CD4-positive, alpha-beta T cell treated with Interferon gamma for 1 hour (primary cell): ENCODE results near the gene HIVEP2.

Experiments used
- DNase-seq: peaks from one replicate; pipeline ENCODE4 v3.0.0-alpha.2; 2020

The HIVEP2 gene

DNA sequence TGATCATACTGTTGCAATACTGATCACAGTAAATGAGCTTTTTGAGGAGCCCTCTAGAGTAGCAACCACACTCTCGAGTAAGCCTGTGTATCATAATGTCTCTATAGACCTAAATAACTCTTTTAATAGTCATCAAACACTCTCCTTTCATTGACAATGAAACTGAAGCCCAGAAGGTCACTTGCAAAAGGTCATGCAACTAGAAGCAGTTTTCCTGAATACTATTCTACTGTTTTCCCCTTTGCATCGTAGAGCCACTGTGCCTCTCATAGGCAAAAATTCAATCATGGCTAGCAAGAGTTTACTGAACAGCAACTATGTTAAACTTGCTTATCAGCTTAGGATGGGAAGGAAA is 105.3 kb downstream of the HIVEP2 start:
- no peak for DNase-seq

DNA sequence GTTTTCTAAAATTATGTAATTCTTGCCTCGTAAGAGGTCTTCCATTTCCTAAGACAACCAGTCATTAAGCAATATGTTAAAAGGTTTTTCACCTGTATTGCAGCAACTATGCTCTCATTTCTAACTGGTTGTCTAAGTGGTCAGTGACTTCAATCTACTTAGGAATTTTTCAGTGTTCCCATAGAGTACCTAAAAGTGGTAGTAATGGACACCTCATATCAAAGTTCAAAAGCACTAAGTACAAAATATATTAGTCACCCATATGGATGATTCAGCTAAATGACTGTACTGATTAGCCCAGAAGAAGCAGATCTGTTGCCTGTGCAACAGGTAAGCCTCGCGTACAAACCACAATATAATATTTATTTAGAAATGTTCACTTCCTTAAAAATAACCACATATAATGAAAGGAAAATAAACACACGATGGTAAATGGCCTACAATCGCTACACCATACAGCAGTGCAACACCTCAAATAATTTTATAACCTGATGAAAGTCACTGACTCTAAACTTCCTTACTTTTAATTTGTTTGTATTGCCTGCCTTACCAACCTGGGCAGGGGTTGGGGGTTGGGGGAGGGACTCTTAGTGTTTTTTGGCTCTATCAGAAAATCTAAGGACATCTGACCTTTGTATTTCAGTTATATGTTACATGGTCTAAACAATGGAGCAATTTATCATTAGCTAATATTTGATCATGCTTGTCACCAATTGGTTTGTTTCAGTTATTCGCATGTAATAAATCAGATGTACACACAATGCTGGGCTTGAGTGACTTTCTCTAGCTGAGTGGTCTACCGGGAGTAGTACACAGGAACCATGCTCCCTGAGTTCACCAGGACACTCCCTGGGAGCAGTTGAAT is 105.9 kb downstream of the HIVEP2 start:
- no peak for DNase-seq

DNA sequence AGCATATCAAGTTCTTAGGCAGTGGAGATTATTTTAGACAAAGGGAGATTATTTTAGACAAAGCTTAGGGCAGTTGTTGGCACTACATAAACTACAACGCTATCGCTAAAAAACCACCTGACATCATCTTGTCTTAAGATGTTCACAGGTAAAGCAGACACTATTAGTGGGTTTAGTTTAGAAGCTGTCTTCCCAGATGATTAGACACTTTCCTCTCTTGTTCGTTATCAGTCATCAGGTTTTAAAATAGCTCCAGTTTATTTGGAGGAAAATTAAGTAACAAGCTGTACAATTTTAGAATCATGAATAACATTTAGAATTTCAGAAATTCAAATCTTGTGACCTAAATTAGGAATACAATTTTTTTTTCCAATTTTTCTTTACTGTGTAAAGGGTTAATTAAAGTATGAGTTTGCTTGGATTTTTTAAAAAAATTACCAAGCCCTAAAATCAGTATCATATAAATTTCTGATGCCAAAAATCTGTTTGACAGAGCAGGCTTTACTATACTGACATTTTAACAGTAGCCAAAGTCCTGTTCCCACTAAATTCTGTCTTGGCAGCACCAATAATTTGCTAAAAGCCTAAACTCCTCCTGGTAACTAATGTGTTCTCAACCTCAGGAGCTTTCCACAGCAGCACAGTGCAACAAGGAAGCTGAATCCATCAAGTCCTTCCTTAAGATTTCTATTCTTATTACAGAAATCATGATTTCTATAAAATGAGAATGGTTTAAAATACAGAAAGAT is 109.0 kb downstream of the HIVEP2 start:
- DNase-seq: no peak

DNA sequence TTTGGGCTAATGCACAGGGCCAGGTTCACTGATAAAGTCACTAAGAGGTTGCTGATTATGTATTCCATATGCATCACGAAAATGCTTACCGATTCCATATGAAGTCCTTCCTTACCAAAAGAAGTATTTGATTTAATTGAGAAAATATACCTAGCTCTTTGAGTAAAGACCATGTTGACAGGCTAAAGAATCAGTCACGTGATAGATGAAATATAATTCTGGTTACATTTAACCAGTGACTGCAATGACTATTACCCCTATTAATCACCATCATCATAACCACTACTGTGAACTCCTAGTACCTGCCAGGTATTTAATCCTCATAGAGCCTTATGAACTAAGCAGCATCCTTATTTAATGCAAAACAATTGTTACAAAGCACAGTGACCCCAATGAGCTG is 110.1 kb downstream of the HIVEP2 start:
- DNase-seq: no peak

DNA sequence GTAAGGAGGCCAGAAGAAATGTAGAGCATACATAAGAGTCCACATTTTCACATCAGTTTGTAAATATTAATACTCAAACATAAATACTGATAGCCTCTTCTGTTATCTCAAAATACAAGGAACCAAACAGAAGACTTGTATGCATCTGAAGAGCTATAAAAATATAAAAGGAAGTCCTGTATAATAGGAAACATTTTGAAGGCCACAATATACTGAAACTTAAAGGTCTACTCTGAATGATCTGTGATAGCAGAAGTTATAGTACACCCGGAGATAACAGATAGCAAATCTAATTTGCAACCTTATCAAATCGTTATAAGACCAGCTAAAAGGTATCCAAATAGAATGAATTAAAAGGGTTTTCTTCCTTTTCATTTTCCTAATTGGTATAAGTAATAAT is 111.2 kb downstream of the HIVEP2 start:
- DNase-seq: no peak

DNA sequence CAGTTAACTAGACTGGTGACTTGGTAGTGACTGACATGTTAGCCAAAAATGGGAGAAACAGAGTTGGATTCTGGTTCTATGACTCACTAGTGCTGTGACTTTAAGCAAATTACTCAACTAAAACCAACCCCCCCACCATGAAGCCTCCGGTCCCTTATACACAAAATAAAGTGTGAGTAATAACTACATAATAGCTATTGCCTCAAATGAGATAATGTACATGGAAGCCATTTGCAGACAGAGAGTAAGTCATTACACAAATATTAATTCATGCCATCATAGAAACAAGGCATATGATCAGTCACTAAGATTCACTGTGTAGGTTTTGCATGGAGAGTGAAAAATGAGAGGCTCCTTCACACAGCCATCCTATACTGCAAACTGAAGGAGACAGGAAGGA is 111.9 kb downstream of the HIVEP2 start:
- no peak for DNase-seq

DNA sequence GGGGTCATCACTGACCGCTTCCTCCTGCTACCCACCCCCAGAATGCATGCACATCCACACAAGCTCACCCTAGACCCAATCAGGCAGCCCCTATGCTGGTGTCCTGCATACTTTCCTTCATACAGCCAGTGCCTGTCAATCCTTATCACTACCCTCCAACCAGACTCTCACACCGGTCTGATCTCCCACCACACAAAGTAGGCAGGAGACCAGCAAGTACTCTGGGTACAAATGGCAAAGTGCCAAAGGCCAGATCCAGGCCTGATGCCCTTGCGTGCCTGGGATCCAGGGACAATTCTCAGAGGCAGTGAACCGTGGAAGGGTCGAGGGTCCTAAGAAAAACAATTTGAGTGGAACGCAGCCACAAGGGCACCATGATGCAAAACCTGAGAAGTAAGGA is 114.2 kb downstream of the HIVEP2 start:
- DNase-seq: no peak

DNA sequence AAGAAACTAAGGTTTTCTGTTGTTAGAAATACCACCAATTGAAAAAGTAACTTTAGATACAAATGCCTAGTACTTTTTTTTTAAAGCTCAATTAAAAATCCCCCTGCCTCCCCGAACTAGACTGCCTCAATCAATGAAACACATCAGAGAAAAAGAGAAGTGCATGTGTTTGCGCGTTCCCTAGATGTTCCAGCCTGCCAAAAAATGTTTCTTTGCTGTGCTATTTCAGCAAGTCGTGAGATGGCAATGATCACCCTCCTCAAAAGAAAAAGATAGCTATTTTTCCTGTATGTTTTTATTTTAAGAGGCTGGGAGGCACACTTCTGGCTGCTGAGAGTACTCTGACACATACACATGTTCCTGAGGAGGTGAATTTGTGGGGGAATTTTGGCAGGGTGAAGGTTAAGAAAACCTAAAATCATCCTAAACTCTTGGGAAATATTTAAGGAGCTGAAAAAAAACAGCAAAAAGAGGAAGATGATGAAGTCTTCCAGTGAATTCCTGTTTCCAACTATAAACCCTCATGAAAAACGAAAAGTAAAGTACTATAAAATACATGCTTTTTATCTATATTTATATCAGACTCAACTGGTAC is 114.8 kb downstream of the HIVEP2 start:
- DNase-seq: no peak

DNA sequence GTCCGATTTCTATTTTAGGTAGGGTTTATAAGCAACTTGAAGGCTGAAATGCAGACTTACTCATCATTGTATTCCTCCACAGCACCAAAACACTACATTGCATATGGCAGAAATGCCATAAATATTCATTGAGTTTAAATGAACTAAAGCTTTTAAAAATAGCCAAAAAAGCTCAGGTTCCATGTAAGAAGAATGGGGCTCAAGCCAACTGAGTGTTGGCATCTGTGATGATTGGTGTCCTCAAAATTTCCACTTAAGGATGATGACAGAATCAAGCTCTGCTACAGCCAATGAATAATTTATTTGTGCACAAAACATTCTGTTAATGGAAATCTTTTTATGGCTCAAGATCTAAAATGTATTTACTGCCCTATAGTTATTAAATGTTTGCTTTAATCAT is 115.4 kb downstream of the HIVEP2 start:
- DNase-seq: no peak

DNA sequence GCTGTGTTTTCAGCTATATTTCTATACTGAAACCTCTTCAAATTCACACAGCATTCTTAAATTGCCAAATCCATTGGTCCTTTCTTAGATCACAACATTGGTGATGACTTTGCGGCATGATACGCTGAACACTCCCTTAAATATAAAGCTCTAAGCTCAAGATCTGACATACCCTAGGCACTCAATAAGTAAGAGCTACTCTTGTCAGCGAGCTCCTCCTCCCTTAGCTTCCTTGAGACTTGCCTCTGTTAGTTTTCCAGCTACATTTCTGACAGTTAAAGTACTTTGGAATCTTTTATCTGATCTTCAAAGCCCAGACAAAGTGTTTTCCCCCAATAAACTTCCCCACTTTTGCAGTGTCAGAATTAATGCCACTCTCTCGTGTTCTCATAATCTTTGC is 117.0 kb downstream of the HIVEP2 start:
- DNase-seq: no peak

DNA sequence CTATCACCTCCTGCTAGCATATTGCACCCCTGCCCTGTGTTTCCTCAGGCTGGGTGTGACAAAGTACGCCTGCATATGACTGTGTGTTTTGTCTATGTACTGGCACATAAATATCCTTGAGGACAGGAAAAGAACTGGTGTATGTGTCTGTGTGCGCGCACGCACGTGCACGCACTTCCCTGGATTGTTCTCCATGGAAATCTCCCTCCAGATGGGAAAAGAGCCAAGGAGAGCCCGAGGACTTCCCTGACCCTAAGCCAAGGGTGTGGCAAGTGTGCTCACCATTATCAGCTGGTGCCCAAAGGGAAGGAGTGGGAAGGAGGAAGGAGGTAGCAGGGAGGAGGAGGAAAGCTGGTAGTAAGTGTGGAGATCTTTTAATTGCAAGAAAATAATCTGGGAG is 117.6 kb downstream of the HIVEP2 start:
- DNase-seq: no peak

DNA sequence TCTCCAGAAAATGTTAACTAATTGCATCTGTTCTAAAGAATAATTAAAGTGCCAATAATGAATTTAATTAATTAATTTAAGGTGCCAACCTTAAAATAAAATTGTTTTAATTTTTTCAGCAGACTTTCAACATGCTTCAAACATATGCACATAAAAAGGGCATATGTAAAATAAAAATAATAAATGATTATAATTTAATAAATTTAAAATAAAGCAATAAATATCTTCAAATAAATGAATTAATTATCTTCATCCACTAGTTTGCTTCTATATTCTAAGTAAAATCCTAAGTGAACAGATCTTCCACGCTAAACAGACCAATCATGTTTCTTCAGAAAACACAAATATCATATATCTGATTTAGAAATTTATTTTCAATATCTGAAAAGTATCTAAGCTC is 119.2 kb downstream of the HIVEP2 start:
- DNase-seq: no peak

DNA sequence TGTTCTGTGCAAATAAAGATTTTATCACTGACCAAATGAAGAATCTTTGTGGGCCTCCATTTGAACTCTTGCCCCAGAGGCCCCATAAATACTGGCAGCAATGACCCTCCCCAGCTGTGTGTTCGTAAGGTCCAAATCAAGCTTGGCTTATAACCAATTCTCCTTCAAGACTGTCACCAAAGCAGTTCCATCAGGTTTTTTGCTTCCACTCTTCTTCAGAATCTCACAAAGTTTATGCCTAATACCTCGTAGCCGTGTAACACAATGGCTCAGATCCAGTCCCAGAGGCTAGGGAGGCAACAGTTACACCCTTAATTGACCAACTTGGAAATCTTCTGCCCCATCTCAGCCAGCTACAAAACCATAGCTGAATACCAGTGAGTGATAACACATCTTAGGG is 120.5 kb downstream of the HIVEP2 start:
- DNase-seq: no peak

DNA sequence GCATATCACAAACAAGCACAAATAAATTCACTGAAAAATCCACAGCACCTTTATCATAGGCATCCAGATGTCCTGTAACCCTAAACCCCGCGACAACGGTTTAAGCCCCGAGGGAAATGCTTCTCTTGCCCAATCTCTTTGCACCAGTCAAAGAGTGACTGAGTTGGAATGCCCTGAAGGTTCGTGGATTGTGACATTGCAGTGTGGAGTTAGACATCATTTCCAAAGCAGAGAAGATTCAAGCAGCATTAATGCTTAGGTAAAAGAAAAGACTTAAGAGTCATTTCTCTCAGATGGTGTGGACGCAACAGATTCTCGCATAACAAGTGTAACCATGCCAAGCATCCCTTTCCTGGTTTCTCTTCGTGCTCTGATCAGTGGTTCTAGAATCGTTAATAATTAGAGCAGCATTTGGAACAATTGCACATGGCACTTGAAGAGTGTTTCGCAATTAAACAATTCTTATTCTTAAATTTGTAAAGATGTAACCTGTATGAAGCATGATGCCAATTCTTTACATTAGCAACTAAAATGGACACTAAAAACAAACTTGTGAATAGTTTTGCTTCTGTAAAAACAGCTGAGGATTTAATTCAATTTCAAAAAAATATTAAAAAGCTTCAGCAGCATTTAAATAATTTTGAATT is 121.6 kb downstream of the HIVEP2 start:
- no peak for DNase-seq

DNA sequence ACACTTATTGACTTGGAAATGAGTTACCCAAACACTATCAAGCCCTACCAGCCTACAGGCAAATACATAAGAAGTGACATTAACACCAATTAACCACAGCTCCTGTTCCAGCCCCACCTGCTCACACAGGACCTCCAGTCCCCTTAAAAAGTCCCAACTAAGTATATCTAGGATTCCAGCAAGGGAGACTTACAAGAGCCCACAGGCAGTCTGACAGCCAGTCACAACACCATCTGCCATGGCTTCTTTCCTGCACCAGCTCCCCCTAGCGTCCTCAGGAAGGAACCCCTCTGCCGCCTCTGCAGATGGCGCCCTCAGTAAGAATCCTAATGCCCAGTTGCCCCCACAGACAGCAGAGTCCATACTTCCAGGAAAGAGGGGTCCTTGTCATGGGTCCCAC is 122.1 kb downstream of the HIVEP2 start:
- no peak for DNase-seq

DNA sequence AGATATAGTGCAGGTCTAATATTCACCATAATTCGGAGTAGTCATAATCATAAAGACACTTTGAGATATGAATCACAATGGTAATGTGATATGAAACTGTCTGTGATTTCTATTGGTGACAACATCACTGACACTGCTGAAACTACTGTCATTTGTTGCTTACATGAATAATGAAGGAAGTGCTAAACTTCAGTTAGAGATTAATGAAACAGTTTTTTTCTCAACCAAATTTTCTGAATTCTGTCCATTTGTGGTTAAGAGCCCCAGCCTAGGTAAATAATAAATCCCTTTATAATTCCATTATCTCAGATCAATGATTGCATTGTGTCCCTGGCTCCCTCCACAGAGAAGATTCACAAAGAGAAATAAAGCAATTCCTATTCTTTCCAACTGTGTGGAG is 122.6 kb downstream of the HIVEP2 start:
- no peak for DNase-seq

DNA sequence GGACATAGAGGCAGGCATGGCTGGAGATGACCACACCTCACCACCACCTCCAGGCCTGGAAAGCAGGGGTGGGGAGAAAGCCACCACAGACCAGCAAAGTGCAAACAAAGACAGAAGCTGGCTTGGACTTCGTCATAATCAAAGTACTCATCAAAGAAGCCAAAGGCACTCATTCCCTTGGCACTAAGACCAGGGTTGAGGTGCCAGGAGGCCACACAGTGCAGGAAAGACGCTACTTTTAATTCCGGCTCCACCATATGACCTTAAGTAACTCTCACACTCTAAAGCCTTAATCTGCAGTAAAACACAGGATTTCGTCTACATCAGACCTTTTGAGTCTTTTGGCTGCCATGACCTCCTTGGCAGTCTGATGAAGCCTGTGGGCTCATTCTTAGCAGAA is 123.1 kb downstream of the HIVEP2 start:
- no peak for DNase-seq

DNA sequence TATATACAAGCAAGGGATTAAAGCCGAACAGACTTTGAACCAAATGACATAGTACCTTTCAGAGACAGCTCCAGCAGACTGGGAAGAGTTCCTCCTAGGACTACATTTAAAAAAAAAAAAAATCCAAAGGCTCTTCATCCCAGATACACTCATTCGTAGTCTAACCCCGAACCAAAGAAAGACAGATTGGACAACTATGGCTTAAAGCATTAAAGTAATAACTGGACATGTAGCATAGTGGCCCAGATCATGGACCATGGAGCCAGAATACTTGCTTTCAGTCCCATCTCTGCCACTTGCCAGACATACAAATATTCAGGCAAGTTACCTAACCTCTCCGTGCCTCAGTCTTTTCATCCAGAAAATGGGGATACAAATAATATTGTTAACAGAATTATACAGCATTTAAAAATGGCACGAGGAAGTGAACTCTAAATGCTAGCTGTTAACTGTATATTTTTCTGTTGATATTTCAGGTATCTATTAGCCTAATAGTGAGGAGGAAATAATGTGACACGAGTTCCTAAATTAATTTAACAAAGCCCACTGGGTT is 123.7 kb downstream of the HIVEP2 start:
- DNase-seq: no peak

DNA sequence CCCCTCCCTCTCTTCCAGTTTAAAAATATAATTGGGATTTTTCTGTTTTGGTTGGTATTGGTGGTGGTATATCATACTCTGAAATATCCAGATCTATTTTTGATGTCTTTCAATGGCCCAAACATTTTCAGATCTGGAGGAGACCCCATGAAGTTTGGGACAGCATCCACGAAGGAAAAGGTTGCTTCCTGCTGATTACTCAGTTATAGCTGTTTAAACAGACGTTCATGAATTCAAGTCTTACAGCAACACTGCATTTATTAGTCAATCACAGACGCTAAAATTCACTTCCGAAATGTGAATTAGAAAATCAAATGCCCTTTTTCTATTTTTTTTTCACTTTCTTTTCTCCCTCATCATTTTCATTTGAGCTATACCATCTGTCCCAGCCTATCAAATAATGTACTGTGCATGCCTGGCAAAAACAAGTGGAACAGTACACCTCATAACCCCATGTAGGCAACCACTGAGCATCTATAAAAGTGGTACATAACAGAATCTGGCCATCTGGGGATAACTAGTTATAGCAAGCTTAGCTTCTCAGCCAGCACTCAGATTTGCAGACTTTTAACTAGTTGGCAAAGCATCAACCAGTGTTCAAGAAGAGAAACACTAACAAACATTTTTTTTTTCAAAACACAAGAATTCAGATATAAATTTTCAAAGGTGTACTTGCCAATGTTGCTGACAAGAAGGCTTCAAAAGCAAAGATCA is 124.5 kb downstream of the HIVEP2 start:
- no peak for DNase-seq

DNA sequence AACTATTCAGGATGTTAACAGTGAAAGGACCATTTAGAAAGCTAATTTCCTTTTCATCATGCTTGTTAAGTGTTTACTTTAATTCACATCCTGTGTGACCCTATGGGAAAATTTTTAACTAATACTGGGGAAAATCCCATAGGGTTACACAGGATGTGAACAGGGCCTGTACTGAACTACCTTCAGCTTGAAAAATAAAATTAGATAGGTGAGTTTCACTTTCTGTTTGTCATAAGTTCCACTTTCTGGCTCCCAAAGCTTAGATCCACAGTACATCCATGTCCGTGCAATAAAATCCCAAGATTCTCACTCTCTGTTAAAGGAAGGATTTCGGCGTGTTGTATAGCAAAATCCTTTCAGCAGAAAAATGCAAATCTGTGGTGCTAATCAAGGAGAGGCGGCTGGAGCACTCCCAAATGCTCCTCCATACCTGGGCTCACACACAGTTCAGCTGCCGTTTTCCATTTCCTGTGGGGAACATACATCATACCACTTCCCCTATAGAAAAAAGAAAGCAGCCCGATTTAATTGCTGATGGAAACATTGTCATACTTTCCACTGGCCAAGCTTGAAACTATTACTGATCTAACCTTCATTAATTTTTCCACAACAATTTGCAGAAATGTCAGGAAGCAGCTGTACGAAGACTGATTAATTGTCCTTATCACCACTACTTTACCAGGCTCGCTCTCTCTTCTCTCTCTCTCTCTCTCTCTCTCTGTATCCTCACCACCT is 125.2 kb downstream of the HIVEP2 start:
- no peak for DNase-seq

DNA sequence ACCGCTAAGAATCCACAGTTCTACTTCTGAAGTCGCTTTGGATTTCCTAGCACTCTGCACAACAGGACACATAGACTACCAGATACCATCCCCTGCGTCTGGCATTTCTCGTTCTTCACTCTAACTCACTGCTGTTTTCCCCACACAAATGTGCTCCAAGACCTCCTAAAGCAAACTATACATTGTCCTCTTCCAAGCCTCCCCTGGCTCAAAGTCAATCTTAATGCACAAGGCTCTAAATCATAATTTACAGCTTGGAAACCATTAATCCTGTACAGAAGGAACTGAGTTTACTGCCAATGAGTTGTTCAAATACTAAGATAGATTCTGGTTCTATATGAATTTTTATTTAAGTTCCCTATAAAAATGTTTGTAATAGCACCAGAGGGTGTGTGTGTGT is 128.5 kb downstream of the HIVEP2 start:
- no peak for DNase-seq

DNA sequence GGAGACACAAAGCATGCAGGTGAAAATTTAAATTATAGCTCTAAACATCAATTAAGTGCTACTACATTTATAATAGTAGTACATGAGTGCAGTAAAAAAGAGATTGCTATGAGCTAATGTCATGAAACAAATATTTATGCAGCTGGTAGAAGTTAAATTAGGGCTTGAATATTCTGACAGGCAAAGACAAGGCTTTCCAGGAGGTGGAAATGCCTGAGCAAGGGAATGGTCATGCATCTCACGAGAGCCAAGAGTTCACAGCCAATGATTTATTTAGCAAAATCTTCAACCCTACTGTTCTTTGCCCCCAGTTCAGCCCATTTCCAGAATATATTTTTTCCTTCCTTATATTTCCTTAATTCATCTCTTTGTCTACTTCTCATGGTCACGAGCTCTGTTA is 128.9 kb downstream of the HIVEP2 start:
- DNase-seq: no peak
